Osteoblast (primary cell): ENCODE measurements around the gene HK3. TPM values are rescaled to one million over a fixed set of nuclear protein-coding genes. Genes with fewer than 3 reads are reported as not detected.
"Not testable (repeated sequence)": the region's sequence is repeated elsewhere in the genome, so short reads cannot be mapped to it uniquely, and the experiment has no call there.

Source experiments
- DNase-seq: peaks from one replicate; pipeline ENCODE4 v3.0.0; 2011; ENCODE audit warnings: low spot score, mixed read lengths; ENCODE audit not compliant: insufficient read length; ENCODE audit errors: missing footprints
- H2AFZ ChIP-seq: 2 replicates; pipeline ENCODE4 v1.6.0; 2011; ENCODE audit warnings: mild to moderate bottlenecking, low read length
- H3K27ac ChIP-seq: 2 replicates; pipeline ENCODE4 v1.5.1; 2011; ENCODE audit warnings: mild to moderate bottlenecking, low read depth, low read length, moderate library complexity
- H3K27me3 ChIP-seq: 2 replicates; pipeline ENCODE4 v1.6.0; 2012; ENCODE audit warnings: mild to moderate bottlenecking, control low read depth, inconsistent platforms, low read length, moderate library complexity; ENCODE audit not compliant: insufficient read depth
- H3K36me3 ChIP-seq: 2 replicates; pipeline ENCODE4 v1.5.1; 2011; ENCODE audit warnings: mild to moderate bottlenecking, low read length, control low read depth, moderate library complexity; ENCODE audit not compliant: insufficient read depth
- H3K4me1 ChIP-seq: 2 replicates; pipeline ENCODE4 v1.5.1; 2011; ENCODE audit warnings: mild to moderate bottlenecking, low read length, control low read depth, moderate library complexity; ENCODE audit not compliant: insufficient read depth
- H3K4me2 ChIP-seq: 2 replicates; pipeline ENCODE4 v1.6.0; 2011; ENCODE audit warnings: mild to moderate bottlenecking, low read length; ENCODE audit not compliant: insufficient read depth
- H3K4me3 ChIP-seq: fragments of 200-600 bp; sonication (generic); 3 replicates; pipeline ENCODE4 v1.5.1; 2012; ENCODE audit warnings: mild to moderate bottlenecking, low read length, inconsistent platforms; ENCODE audit not compliant: insufficient read depth
- H3K79me2 ChIP-seq: 2 replicates; pipeline ENCODE4 v1.6.0; 2012; ENCODE audit warnings: mild to moderate bottlenecking, low read length, control low read depth, inconsistent platforms; ENCODE audit not compliant: insufficient read depth
- H3K9me3 ChIP-seq: 2 replicates; pipeline ENCODE4 v1.5.1; 2011; ENCODE audit warnings: low read depth, low read length, control low read depth
- H4K20me1 ChIP-seq: 2 replicates; pipeline ENCODE4 v1.6.0; 2012; ENCODE audit warnings: mild to moderate bottlenecking, low read length, control low read depth; ENCODE audit not compliant: insufficient read depth
- total RNA-seq: library from RNA; depleted of rRNA; stranded (reverse); fragments of >200 nt; gene quantifications from 2 replicates; pipeline ENCODE4 v1.2.3, GENCODE V29; 2012
- TF ChIP-seq, protein P1 (sequence below): IDR thresholded peaks from 2 replicates; pipeline ENCODE4 v1.5.1; 2011; ENCODE audit warnings: mild to moderate bottlenecking, low read depth, low read length, moderate library complexity; ENCODE audit errors: extremely low read depth

Gene HK3
- total RNA-seq, 1 donor: 1.8 TPM

DNA sequence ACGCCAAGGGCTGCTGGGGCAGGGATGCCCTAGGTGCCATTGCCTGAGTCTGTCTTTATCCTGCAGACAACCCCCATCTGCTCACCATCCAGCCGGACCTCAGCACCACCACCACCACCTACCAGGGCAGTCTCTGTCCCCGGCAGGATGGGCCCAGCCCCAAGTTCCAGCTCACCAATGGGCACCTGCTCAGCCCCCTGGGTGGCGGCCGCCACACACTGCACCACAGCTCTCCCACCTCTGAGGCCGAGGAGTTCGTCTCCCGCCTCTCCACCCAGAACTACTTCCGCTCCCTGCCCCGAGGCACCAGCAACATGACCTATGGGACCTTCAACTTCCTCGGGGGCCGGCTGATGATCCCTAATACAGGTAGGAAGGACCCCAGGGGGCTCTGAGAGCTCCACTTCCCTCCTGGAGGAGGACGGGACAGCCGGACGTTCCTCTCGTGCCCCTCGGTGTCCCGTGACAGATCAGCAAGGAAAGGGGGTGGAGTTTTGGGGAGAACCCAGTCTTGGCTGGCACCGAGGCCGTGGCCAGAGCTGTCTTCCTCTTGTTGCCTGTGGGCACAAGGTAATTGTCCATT is 24.9 kb downstream of the HK3 start:
- Histone ChIP-seq H2AFZ (no peak overlapping the region), H3K27me3 (peaks cover 31% of the 10 kb centered on the region), H3K36me3 (no peaks in the 10 kb centered on the region), H4K20me1 (no peaks in the 10 kb centered on the region), H3K4me2 (no peak overlapping the region), H3K27ac (no peak overlapping the region), H3K4me1 (no peaks in the 10 kb centered on the region), H3K79me2 (no peaks in the 10 kb centered on the region), H3K9me3 (no peaks in the 10 kb centered on the region), H3K4me3 (no peak overlapping the region)
- no peak for DNase-seq
- TF ChIP-seq, protein P1, sequence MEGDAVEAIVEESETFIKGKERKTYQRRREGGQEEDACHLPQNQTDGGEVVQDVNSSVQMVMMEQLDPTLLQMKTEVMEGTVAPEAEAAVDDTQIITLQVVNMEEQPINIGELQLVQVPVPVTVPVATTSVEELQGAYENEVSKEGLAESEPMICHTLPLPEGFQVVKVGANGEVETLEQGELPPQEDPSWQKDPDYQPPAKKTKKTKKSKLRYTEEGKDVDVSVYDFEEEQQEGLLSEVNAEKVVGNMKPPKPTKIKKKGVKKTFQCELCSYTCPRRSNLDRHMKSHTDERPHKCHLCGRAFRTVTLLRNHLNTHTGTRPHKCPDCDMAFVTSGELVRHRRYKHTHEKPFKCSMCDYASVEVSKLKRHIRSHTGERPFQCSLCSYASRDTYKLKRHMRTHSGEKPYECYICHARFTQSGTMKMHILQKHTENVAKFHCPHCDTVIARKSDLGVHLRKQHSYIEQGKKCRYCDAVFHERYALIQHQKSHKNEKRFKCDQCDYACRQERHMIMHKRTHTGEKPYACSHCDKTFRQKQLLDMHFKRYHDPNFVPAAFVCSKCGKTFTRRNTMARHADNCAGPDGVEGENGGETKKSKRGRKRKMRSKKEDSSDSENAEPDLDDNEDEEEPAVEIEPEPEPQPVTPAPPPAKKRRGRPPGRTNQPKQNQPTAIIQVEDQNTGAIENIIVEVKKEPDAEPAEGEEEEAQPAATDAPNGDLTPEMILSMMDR: no peak

GRCh38 chr5:176873541-176874172 is 25.5 kb downstream of the HK3 start:
- Histone ChIP-seq H3K4me3 (no peak overlapping the region), H3K4me2 (no peak overlapping the region), H3K36me3 (no peaks in the 10 kb centered on the region), H2AFZ (no peak overlapping the region), H3K27ac (no peak overlapping the region), H3K9me3 (no peaks in the 10 kb centered on the region), H3K79me2 (no peaks in the 10 kb centered on the region), H3K27me3 (peaks cover 31% of the 10 kb centered on the region), H3K4me1 (no peaks in the 10 kb centered on the region), H4K20me1 (no peaks in the 10 kb centered on the region)
- DNase-seq: no peak
- TF ChIP-seq, protein P1: no peak

- H3K4me2 ChIP-seq, H3K4me1 ChIP-seq, H4K20me1 ChIP-seq, H2AFZ ChIP-seq, H3K4me3 ChIP-seq, H3K27ac ChIP-seq, H3K36me3 ChIP-seq, DNase-seq, H3K79me2 ChIP-seq, H3K9me3 ChIP-seq: not testable (repeated sequence)
- peaks cover 33% of the 10 kb centered on the region for H3K27me3 ChIP-seq
These were observed 26.1 kb downstream of the HK3 start for GRCh38 chr5:176873011-176873410.

GRCh38 chr5:176872586-176872985 is 26.6 kb downstream of the HK3 start:
- H3K9me3 ChIP-seq, H3K36me3 ChIP-seq, H3K4me1 ChIP-seq, H2AFZ ChIP-seq, DNase-seq, H3K4me2 ChIP-seq, H3K4me3 ChIP-seq, H3K27ac ChIP-seq, H3K79me2 ChIP-seq, H4K20me1 ChIP-seq: not testable (repeated sequence)
- H3K27me3 ChIP-seq: peaks cover 33% of the 10 kb centered on the region

GRCh38 chr5:176870644-176871043 is 28.5 kb downstream of the HK3 start:
- not testable (repeated sequence) for H4K20me1 ChIP-seq, H3K27ac ChIP-seq, H3K4me1 ChIP-seq, H3K9me3 ChIP-seq, DNase-seq, H3K4me3 ChIP-seq, H3K4me2 ChIP-seq, H3K79me2 ChIP-seq, H3K36me3 ChIP-seq, H2AFZ ChIP-seq
- peaks cover 40% of the 10 kb centered on the region for H3K27me3 ChIP-seq
